ENCODE data around the gene CCDC83.
"Not testable (repeated sequence)": the region's sequence is repeated elsewhere in the genome, so short reads cannot be mapped to it uniquely, and the experiment has no call there.

The CCDC83 gene

DNA sequence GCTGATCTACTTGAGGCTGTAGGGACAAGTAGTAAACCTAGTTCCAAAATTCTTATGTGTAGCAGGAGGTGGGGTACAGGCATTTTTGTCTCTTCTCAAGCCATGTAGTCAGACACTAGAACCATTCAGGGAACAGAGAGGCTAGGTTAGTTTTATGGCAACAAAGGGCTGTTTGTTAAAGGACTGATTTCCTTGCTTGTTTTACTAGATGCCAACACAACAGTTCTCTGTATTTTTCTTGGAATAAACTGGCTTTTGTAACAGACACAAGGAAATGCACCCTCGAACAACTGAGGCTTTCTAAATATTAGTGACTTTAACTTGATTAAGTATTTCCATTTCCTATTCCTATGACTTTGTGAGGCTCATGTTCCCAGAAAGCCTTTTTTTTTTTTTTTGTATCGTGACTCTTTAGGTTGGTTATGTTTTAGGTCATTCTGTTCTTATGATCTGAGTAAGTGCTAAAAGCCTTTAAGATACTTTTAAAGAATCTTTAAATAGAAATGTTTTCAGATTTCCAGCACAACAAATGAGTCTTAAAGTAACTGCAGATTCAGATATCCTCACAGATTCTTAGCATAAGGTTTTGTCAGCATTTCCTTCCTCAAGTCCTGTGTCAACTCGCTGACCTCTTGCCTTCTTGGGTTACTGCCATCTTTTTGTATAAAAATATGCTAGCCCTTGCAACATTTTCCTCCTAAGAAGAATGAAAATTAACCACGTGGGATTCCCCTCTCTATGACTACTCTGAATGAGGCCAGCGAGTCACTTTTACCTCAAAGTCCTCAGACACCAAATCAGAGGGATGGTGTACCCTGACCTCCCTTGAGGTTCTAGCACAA, 92.5 kb downstream of the CCDC83 start:
- no peak overlapping the region for H3K27ac ChIP-seq
- H3K4me3 ChIP-seq = no peak overlapping the region
- no peaks in the 10 kb centered on the region for H3K36me3 ChIP-seq (ENCODE audit: insufficient read depth, low read length)
- TF ChIP-seq FOXP2 (optimal IDR thresholded peaks at IDR 0.05; ENCODE audit: control extremely low read depth, extremely low read length, insufficient read depth) (no peak), EZH2 (IDR thresholded peaks at IDR 0.05) (no peak), POLR2AphosphoS5 (IDR thresholded peaks at IDR 0.05; ENCODE audit: borderline replicate concordance, low read depth, low read length) (no peak)
- DNase-seq (ENCODE audit: low read depth, low spot score) = no peak
- no peak overlapping the region for H3K9ac ChIP-seq (ENCODE audit: insufficient read length)
- no peaks in the 10 kb centered on the region for H3K9me3 ChIP-seq (ENCODE audit: low read depth, low read length)

DNA sequence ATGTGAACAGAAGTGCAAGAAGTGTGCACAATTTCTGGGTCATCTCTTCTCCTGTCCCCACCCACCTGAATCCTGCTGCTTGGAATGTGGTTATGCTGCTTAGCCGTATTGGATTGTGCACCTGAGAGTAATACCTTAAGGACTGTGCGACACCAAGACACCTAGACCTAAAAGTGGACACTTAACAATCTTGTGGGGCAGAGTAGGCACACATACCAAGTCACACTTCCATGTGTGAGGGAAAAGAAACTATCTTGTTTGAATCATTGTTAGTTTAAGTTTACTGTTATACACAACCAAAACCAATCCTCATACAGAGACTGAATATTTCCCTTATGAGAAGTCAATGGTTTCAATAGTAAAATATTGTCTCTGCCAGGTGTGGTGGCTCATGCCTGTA, 93.7 kb downstream of the CCDC83 start:
- DNase-seq (ENCODE audit: low read depth, low spot score) = no peak
- H3K27ac ChIP-seq = no peak overlapping the region
- peaks cover 9% of the 10 kb centered on the region; the same call in 1 of the 2 replicates for H3K36me3 ChIP-seq (ENCODE audit: insufficient read depth, low read length)
- TF ChIP-seq EZH2 (IDR thresholded peaks at IDR 0.05) (no peak), POLR2AphosphoS5 (IDR thresholded peaks at IDR 0.05; ENCODE audit: borderline replicate concordance, low read depth, low read length) (no peak), FOXP2 (optimal IDR thresholded peaks at IDR 0.05; ENCODE audit: control extremely low read depth, extremely low read length, insufficient read depth) (no peak)
- no peak overlapping the region for H3K4me3 ChIP-seq
- no peaks in the 10 kb centered on the region for H3K9me3 ChIP-seq (ENCODE audit: low read depth, low read length)
- no peak overlapping the region for H3K9ac ChIP-seq (ENCODE audit: insufficient read length)

DNA sequence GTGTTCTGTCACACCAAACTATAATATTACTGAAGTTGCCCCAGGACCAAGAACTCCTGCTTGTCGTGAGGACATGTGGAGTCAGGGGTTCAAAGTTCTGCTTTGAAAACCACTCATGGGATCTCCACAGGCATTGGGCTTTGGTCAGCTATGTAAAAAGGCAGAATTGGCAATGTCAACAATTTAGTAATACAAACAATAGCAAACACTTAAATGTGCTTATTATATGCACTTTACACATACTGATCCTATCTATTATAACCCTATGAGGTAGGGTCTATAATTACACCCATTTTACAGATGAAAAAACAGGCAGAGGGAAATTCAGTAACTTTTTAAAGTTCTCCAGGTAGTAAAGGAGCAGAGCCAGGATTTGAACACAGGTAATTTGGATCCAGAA, 94.6 kb downstream of the CCDC83 start:
- DNase-seq (ENCODE audit: low read depth, low spot score) = no peak
- Histone ChIP-seq H3K4me3 (no peak overlapping the region), H3K9me3 (ENCODE audit: low read depth, low read length) (no peaks in the 10 kb centered on the region), H3K36me3 (ENCODE audit: insufficient read depth, low read length) (peaks cover 9% of the 10 kb centered on the region; the same call in 1 of the 2 replicates), H3K9ac (ENCODE audit: insufficient read length) (no peak overlapping the region), H3K27ac (no peak overlapping the region)
- TF ChIP-seq FOXP2 (optimal IDR thresholded peaks at IDR 0.05; ENCODE audit: control extremely low read depth, extremely low read length, insufficient read depth) = no peak
- no peak for TF ChIP-seq EZH2 (IDR thresholded peaks at IDR 0.05)
- TF ChIP-seq POLR2AphosphoS5 (IDR thresholded peaks at IDR 0.05; ENCODE audit: borderline replicate concordance, low read depth, low read length) = no peak

DNA sequence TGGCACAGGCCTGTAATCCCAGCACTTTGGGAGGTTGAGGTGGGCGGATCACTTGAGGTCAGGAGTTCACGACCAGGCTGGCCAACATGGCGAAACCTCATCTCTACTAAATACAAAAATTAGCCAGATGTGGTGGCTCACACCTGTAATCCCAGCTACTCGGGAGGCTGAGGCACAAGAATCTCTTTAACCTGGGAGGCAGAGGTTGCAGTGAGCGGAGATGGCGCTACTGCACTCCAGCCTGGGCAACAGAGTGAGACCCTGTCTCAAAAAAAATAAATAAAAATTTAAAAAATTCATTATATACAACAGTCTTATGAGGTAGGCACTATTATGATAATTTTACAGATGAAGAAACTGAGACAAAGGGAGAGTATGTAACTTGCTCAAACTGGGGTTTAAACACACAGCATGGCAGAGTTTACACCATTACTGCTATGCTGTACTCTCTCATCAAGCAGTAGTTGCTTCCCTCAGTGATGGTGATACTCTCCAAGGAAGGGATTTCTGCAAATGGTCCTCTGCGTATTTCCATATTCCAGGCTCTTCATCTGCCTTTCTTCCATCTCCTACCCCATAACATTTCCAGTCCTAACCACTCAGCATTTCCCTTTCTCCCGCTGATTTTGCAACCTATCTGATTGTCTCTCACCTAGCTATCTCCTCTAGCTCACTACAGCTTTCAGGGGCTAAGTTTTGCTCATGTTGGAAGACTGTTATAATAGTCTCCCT, 95.3 kb downstream of the CCDC83 start:
- H3K36me3 ChIP-seq (ENCODE audit: insufficient read depth, low read length) = peaks cover 12% of the 10 kb centered on the region; the same call in 1 of the 2 replicates
- DNase-seq (ENCODE audit: low read depth, low spot score) = no peak
- H3K9me3 ChIP-seq (ENCODE audit: low read depth, low read length) = no peaks in the 10 kb centered on the region
- no peak overlapping the region for H3K9ac ChIP-seq (ENCODE audit: insufficient read length)
- TF ChIP-seq FOXP2 (optimal IDR thresholded peaks at IDR 0.05; ENCODE audit: control extremely low read depth, extremely low read length, insufficient read depth) (no peak), EZH2 (IDR thresholded peaks at IDR 0.05) (no peak), POLR2AphosphoS5 (IDR thresholded peaks at IDR 0.05; ENCODE audit: borderline replicate concordance, low read depth, low read length) (no peak)
- H3K4me3 ChIP-seq = no peak overlapping the region
- H3K27ac ChIP-seq = no peak overlapping the region

DNA sequence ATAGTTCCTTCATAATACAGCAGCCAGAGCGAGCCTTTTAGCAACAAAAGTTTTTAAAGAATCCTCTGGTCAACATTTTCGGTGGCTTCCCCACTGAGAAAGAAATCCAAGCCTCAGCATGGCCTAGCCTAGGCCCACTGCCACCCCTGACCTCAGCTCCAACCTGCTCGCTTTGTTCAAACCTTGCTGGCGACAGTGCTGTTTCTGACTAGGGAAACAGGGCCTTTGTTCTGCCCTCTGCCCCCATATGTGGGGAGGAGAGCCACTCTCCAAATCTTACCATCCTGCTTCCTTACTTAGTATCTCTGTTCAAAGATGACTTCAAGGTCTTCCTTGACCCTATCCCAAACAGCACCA, 95.8 kb downstream of the CCDC83 start:
- Histone ChIP-seq H3K27ac (no peak overlapping the region), H3K9me3 (ENCODE audit: low read depth, low read length) (no peaks in the 10 kb centered on the region), H3K36me3 (ENCODE audit: insufficient read depth, low read length) (peaks cover 16% of the 10 kb centered on the region), H3K4me3 (no peak overlapping the region), H3K9ac (ENCODE audit: insufficient read length) (no peak overlapping the region)
- no peak for DNase-seq (ENCODE audit: low read depth, low spot score)
- TF ChIP-seq FOXP2 (optimal IDR thresholded peaks at IDR 0.05; ENCODE audit: control extremely low read depth, extremely low read length, insufficient read depth) (no peak), EZH2 (IDR thresholded peaks at IDR 0.05) (no peak), POLR2AphosphoS5 (IDR thresholded peaks at IDR 0.05; ENCODE audit: borderline replicate concordance, low read depth, low read length) (no peak)

DNA sequence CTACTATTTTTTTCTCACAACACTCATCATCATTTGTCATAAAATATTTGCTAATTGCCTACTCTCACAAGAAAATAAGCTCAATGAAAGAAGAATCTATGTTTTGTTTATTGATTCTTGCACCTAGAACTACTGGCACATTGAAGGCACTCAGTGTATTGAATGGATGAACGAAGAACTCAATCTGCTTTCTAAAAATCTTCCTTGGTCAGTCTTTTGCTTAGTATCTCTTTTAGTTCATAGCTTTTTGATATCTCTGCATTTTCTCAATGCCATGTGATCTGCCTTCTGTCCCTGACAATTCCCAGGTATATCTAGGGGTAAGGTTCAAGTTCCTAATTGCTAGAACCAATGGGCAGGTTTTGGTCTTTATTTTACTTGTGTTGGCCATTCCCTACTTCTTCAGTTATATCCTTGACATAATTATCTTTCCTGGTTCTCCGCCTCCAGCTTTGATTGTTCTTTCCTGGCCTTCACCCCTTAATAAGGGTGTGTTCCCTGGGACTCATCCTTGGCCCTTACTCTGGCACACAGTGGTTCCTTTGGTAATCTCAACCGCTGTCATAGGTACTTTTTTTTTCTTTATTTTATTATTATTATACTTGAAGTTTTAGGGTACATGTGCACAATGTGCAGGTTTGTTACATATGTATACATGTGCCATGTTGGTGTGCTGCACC, 96.4 kb downstream of the CCDC83 start:
- no peak for TF ChIP-seq EZH2 (IDR thresholded peaks at IDR 0.05)
- no peak for TF ChIP-seq POLR2AphosphoS5 (IDR thresholded peaks at IDR 0.05; ENCODE audit: borderline replicate concordance, low read depth, low read length)
- TF ChIP-seq FOXP2 (optimal IDR thresholded peaks at IDR 0.05; ENCODE audit: control extremely low read depth, extremely low read length, insufficient read depth) = no peak

DNA sequence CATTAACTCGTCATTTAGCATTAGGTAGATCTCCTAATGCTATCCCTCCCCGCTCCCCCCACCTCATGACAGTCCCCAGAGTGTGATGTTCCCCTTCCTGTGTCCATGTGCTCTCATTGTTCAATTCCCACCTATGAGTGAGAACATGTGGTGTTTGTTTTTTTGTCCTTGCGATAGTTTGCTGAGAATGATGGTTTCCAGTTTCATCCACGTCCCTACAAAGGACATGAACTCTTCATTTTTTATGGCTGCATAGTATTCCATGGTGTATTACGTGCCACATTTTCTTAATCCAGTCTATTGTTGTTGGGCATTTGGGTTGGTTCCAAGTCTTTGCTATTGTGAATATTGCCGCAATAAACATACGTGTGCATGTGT, 96.9 kb downstream of the CCDC83 start:
- not testable (repeated sequence) for H3K27ac ChIP-seq; H3K4me3 ChIP-seq; H3K9ac ChIP-seq (ENCODE audit: insufficient read length); DNase-seq (ENCODE audit: low read depth, low spot score); H3K9me3 ChIP-seq (ENCODE audit: low read depth, low read length)
- H3K36me3 ChIP-seq (ENCODE audit: insufficient read depth, low read length) = peaks cover 26% of the 10 kb centered on the region

More for the DNA sequence above, 96.4 kb downstream of the CCDC83 start:
- Histone ChIP-seq H3K4me3 (no peak overlapping the region), H3K36me3 (ENCODE audit: insufficient read depth, low read length) (peaks cover 21% of the 10 kb centered on the region), H3K27ac (no peak overlapping the region), H3K9ac (ENCODE audit: insufficient read length) (no peak overlapping the region), H3K9me3 (ENCODE audit: low read depth, low read length) (no peaks in the 10 kb centered on the region)
- no peak for DNase-seq (ENCODE audit: low read depth, low spot score)

DNA sequence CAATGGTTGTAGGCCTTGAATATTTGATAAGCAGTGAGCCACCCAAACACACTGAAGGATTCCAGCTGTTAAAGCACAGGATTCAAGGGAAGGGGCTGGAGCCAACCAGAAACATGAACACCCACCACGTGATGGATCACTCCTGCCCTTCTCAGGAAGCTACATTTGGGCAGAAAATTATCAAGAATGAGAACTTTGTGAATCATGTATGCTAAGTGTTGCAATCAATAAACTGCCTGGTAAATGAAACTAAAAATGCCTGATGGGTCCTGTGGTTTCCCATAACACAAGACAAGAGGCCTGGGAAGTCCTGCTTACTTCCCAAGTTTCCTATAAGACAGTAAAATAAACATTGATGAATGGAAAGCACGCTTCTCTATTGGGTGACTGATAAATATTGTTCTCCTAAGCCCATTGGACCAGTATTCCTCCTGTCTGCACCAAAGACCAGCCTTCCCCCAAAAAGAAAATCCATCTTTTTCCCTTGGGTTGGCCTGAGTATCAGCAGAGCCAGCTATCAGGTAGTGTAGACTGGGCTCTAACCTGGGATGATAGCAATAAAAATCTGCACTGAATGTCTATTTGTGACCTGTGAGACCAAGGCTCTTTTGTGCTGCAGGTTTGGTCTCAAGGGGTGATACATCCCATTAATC, 98.4 kb downstream of the CCDC83 start:
- H3K9ac ChIP-seq (ENCODE audit: insufficient read length) = no peak overlapping the region
- peaks cover 35% of the 10 kb centered on the region for H3K36me3 ChIP-seq (ENCODE audit: insufficient read depth, low read length)
- no peak overlapping the region for H3K27ac ChIP-seq
- TF ChIP-seq POLR2AphosphoS5 (IDR thresholded peaks at IDR 0.05; ENCODE audit: borderline replicate concordance, low read depth, low read length) = no peak
- no peak for TF ChIP-seq FOXP2 (optimal IDR thresholded peaks at IDR 0.05; ENCODE audit: control extremely low read depth, extremely low read length, insufficient read depth)
- no peak for TF ChIP-seq EZH2 (IDR thresholded peaks at IDR 0.05)
- no peaks in the 10 kb centered on the region for H3K9me3 ChIP-seq (ENCODE audit: low read depth, low read length)
- DNase-seq (ENCODE audit: low read depth, low spot score) = no peak
- no peak overlapping the region for H3K4me3 ChIP-seq

Data from SK-N-MC (cell line).